ENCODE results near the gene GPX6. TPM values are rescaled to one million over a fixed set of nuclear protein-coding genes. Genes with fewer than 3 reads are reported as not detected.

The GPX6 gene
- total RNA-seq, 1 donor from 2014 or later: not detected

GRCh38 chr6:28462401-28462800 lies 53.2 kb downstream of the GPX6 start:
- Mint-ChIP-seq H3K4me3 (ENCODE audit: unreplicated experiment) (no peak overlapping the region), H3K27ac (ENCODE audit: unreplicated experiment) (no peak overlapping the region), H3K4me1 (ENCODE audit: unreplicated experiment) (no peaks in the 10 kb centered on the region), H3K36me3 (ENCODE audit: unreplicated experiment) (no peaks in the 10 kb centered on the region), H3K9me3 (ENCODE audit: unreplicated experiment) (no peaks in the 10 kb centered on the region), H3K27me3 (ENCODE audit: unreplicated experiment) (peaks cover 48% of the 10 kb centered on the region)
- DNase-seq (ENCODE audit: extremely low spot score, unreplicated experiment): no peak
- TF ChIP-seq CTCF (IDR thresholded peaks at IDR 0.05): no peak

- H3K36me3 Mint-ChIP-seq (ENCODE audit: unreplicated experiment): no peaks in the 10 kb centered on the region
- no peak for DNase-seq (ENCODE audit: extremely low spot score, unreplicated experiment)
- H3K27me3 Mint-ChIP-seq (ENCODE audit: unreplicated experiment): peaks cover 42% of the 10 kb centered on the region
- no peaks in the 10 kb centered on the region for H3K4me1 Mint-ChIP-seq (ENCODE audit: unreplicated experiment)
- no peak for TF ChIP-seq CTCF (IDR thresholded peaks at IDR 0.05)
- H3K4me3 Mint-ChIP-seq (ENCODE audit: unreplicated experiment): no peak overlapping the region
- no peaks in the 10 kb centered on the region for H3K9me3 Mint-ChIP-seq (ENCODE audit: unreplicated experiment)
- H3K27ac Mint-ChIP-seq (ENCODE audit: unreplicated experiment): no peak overlapping the region
These were observed 57.0 kb downstream of the GPX6 start for GRCh38 chr6:28458568-28458967.

Other genes starting within 250 kb of the GPX6 start
- gene ZSCAN26, start 248.7 kb downstream of the GPX6 start, total RNA-seq: 17.5 and 19.8 TPM in 2 replicates
- 7.6 and 7.8 TPM in 2 replicates for gene PGBD1, start 234.2 kb downstream of the GPX6 start, total RNA-seq
- gene ZSCAN31, start 179.6 kb downstream of the GPX6 start, total RNA-seq: 4.1 and 6.2 TPM in 2 replicates
- 6.2 and 7.3 TPM in 2 replicates for gene ZKSCAN3, start 165.8 kb downstream of the GPX6 start, total RNA-seq
- gene ZSCAN12, start 116.0 kb downstream of the GPX6 start, total RNA-seq: 4.5 and 5.7 TPM in 2 replicates
- 5.4 and 6.0 TPM in 2 replicates for gene ZSCAN23, start 72.3 kb downstream of the GPX6 start, total RNA-seq
- gene GPX5, start 10.1 kb upstream of the GPX6 start, total RNA-seq: not detected in 2 replicates